Spleen (tissue), 7 donors: Measurements from ENCODE around the gene PDIA5.

Experiments used
- CTCF ChIP-seq, 11 experiments: fragments of 200-600 bp in 7 of 11; fragments of 450-650 bp in 4 of 11; sonication (generic) in 4 of 11; IDR thresholded peaks in 8 of 11; conservative IDR thresholded peaks in 3 of 11; 1 replicate in 7 of 11; 2 replicates in 4 of 11; pipeline versions ENCODE4 v1.4.0 to v1.8.0; 2016 to 2021; ENCODE audit warnings: antibody characterized with exemption in 11 of 11, inconsistent platforms in 4 of 11, mild to moderate bottlenecking in 1 of 11
- POLR2A ChIP-seq, 3 donors: fragments of 450-650 bp; IDR thresholded peaks; one replicate each; pipeline ENCODE4 v1.5.1; 2017; ENCODE audit warnings: antibody characterized with exemption in 3 of 3, mild to moderate bottlenecking in 1 of 3
- POLR2AphosphoS5 ChIP-seq, 3 donors: sonication (generic); formaldehyde crosslinking; IDR thresholded peaks; one replicate each; pipeline ENCODE4 v1.5.1; 2017; ENCODE audit warnings: antibody characterized with exemption in 3 of 3
- donor health status: DM: no; HTN: no; CAD: no; lungs with moderate emphysema.
- donor health status: DM: no; HTN: no; CAD: no.
- donor health status: DM: no; HTN: no; CAD: no.

- TF ChIP-seq CTCF (IDR thresholded peaks at IDR 0.05 in 8 of 11, conservative IDR thresholded peaks at IDR 0.05 in 3 of 11) (no peak), POLR2AphosphoS5 (IDR thresholded peaks at IDR 0.05) (no peak), POLR2A (IDR thresholded peaks at IDR 0.05) (no peak)
Measured at GRCh38 chr3:123155471-123156011, 88.7 kb downstream of the PDIA5 start.
